HG02852 (cell line): ENCODE results near the gene MDGA2.

ENCODE experiments used
- ATAC-seq: cut with Tn5 transposase; IDR thresholded peaks from one replicate; pipeline ENCODE4 v1.9.1; 2021; ENCODE audit warnings: mild to moderate bottlenecking, moderate library complexity; ENCODE audit not compliant: unreplicated experiment

MDGA2 gene

GRCh38 chr14:47675466-47676314, at the start of gene MDGA2:
MDGA2 (minus strand) TSS chr14:47675605.
- no peak for ATAC-seq

- no peak for ATAC-seq
Observed at GRCh38 chr14:47722929-47723693, 47.7 kb upstream of the MDGA2 start.

- no peak for ATAC-seq
Observed at GRCh38 chr14:47720281-47720680, 44.9 kb upstream of the MDGA2 start.

GRCh38 chr14:47715330-47715729, 39.9 kb upstream of the MDGA2 start:
- ATAC-seq, result no peak

GRCh38 chr14:47710581-47710980, 35.2 kb upstream of the MDGA2 start:
- ATAC-seq, result no peak

GRCh38 chr14:47705683-47706082, 30.3 kb upstream of the MDGA2 start:
- ATAC-seq, result no peak

- no peak for ATAC-seq
Observed at GRCh38 chr14:47691829-47692228, 16.4 kb upstream of the MDGA2 start.

GRCh38 chr14:47678993-47679392, 3.6 kb upstream of the MDGA2 start:
- no peak for ATAC-seq

GRCh38 chr14:47678157-47678556, 2.8 kb upstream of the MDGA2 start:
- no peak for ATAC-seq

GRCh38 chr14:47676315-47676617, 861 bp upstream of the MDGA2 start:
- no peak for ATAC-seq

- no peak for ATAC-seq
Observed at GRCh38 chr14:47674543-47675465, 601 bp downstream of the MDGA2 start.

GRCh38 chr14:47674148-47674542, 1.3 kb downstream of the MDGA2 start:
- no peak for ATAC-seq

GRCh38 chr14:47665337-47666134, 9.9 kb downstream of the MDGA2 start:
- no peak for ATAC-seq

- no peak for ATAC-seq
Observed at GRCh38 chr14:47662466-47662865, 12.9 kb downstream of the MDGA2 start.

- ATAC-seq, result no peak
Observed at GRCh38 chr14:47660158-47660557, 15.2 kb downstream of the MDGA2 start.

- no peak for ATAC-seq
Observed at GRCh38 chr14:47658041-47658440, 17.4 kb downstream of the MDGA2 start.

- no peak for ATAC-seq
Observed at GRCh38 chr14:47657143-47657542, 18.3 kb downstream of the MDGA2 start.

GRCh38 chr14:47651337-47651736, 24.1 kb downstream of the MDGA2 start:
- ATAC-seq, result no peak

GRCh38 chr14:47637753-47638152, 37.7 kb downstream of the MDGA2 start:
- no peak for ATAC-seq
